A549 (cell line): Measurements from ENCODE around the gene IFNA4.

Experiments used
- CBX8 ChIP-seq: fragments of 200-600 bp; sonication (generic); IDR thresholded peaks from 2 replicates; pipeline ENCODE4 v1.6.1; 2016
- CHD4 ChIP-seq: fragments of 200-600 bp; sonication (generic); IDR thresholded peaks from 2 replicates; pipeline ENCODE4 v1.6.1; 2016; ENCODE audit warnings: antibody characterized with exemption, mild to moderate bottlenecking, borderline replicate concordance
- CTCF ChIP-seq: fragments of >200 bp; sonication (Bioruptor Twin); formaldehyde crosslinking; IDR thresholded peaks from 3 replicates; pipeline ENCODE4 v1.5.1; 2016
- EP300 ChIP-seq, 2 experiments: fragments of >200 bp; sonication (Bioruptor Twin); formaldehyde crosslinking; IDR thresholded peaks; 2 replicates in 1 of 2; 3 replicates in 1 of 2; pipeline ENCODE4 v1.6.1; 2016 to 2017
- ESRRA ChIP-seq: fragments of 150-350 bp; IDR thresholded peaks from 2 replicates; pipeline ENCODE4 v1.6.1; 2014; ENCODE audit warnings: mild to moderate bottlenecking, low read length, borderline replicate concordance
- FOSL2 ChIP-seq, 2 experiments: fragments of 450-650 bp in 1 of 2; fragments of >200 bp in 1 of 2; sonication (Bioruptor Twin) in 1 of 2; formaldehyde crosslinking; IDR thresholded peaks; 2 replicates each; pipeline versions ENCODE4 v1.5.0 to v1.6.1; 2016 to 2020; ENCODE audit warnings: mild to moderate bottlenecking in 1 of 2, moderate library complexity in 1 of 2
- JUN ChIP-seq, 2 experiments: fragments of >200 bp; sonication (Bioruptor Twin); formaldehyde crosslinking; IDR thresholded peaks; 2 replicates in 1 of 2; 3 replicates in 1 of 2; pipeline ENCODE4 v1.6.1; 2016 to 2017
- MAFK ChIP-seq: fragments of 450-650 bp; IDR thresholded peaks from 2 replicates; pipeline ENCODE4 v1.6.1; 2014; ENCODE audit not compliant: partially characterized antibody
- POLR2A ChIP-seq: IDR thresholded peaks from 2 replicates; pipeline ENCODE4 v1.6.1; 2012; ENCODE audit warnings: mild to moderate bottlenecking, low read length
- RAD21 ChIP-seq, 2 experiments: fragments of >200 bp in 1 of 2; sonication (Bioruptor Twin) in 1 of 2; formaldehyde crosslinking in 1 of 2; IDR thresholded peaks in 1 of 2; conservative IDR thresholded peaks in 1 of 2; 2 replicates in 1 of 2; 3 replicates in 1 of 2; pipeline ENCODE4 v1.6.1; 2012 to 2018; ENCODE audit warnings: inconsistent platforms in 1 of 2
- RFX5 ChIP-seq: fragments of 450-650 bp; IDR thresholded peaks from 2 replicates; pipeline ENCODE4 v1.7.1; 2014; ENCODE audit warnings: antibody characterized with exemption, mild to moderate bottlenecking, moderate library complexity
- SREBF2 ChIP-seq: fragments of 450-650 bp; IDR thresholded peaks from 2 replicates; pipeline ENCODE4 v1.6.1; 2014; ENCODE audit warnings: mild to moderate bottlenecking, moderate library complexity

- TF ChIP-seq FOSL2 (IDR thresholded peaks at IDR 0.05) (no peak), FOSL2 (CRISPR knock-in tag; IDR thresholded peaks at IDR 0.05) (no peak), CTCF (no peak), RAD21 (conservative IDR thresholded peaks at IDR 0.05 in 1 of 2, IDR thresholded peaks at IDR 0.05 in 1 of 2) (no peak), MAFK (no peak), SREBF2 (no peak), ESRRA (no peak), RFX5 (no peak), EP300 (IDR thresholded peaks at IDR 0.05) (no peak), CHD4 (no peak), POLR2A (no peak), CBX8 (no peak), JUN (IDR thresholded peaks at IDR 0.05) (no peak)
Observed at GRCh38 chr9:21234153-21234687, 46.8 kb upstream of the IFNA4 start.
